NCI-H1436 (cell line): ENCODE data around the gene RIMBP2.

Experiments used
- DNase-seq: peaks from one replicate; lab custom pipeline; 2025; lab: John Stamatoyannopoulos, UW

Gene RIMBP2

DNA sequence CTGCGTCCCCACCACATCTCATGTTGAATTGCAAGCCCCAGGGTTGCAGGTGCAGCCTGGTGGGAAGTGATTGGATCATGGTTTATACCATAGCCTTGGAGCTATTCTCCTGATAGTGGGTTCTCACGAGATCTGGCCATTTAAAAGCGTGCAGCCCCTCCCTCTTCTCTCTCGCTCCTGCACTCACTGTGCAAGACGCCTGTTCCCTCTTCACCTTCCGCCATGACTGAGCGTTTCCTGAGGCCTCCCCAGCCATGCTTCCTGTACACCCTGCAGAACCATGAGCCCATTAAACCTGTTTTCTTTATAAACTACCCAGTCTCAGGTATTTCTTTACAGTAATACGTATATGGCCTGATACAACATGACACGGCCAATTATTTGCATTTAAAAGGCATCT lies 146.6 kb downstream of the RIMBP2 start:
- DNase-seq = no peak

GRCh38 chr12:130568501-130568900 lies 147.6 kb downstream of the RIMBP2 start:
- DNase-seq = no peak

- no peak for DNase-seq
Observed at GRCh38 chr12:130568041-130568440, 148.1 kb downstream of the RIMBP2 start.

DNA sequence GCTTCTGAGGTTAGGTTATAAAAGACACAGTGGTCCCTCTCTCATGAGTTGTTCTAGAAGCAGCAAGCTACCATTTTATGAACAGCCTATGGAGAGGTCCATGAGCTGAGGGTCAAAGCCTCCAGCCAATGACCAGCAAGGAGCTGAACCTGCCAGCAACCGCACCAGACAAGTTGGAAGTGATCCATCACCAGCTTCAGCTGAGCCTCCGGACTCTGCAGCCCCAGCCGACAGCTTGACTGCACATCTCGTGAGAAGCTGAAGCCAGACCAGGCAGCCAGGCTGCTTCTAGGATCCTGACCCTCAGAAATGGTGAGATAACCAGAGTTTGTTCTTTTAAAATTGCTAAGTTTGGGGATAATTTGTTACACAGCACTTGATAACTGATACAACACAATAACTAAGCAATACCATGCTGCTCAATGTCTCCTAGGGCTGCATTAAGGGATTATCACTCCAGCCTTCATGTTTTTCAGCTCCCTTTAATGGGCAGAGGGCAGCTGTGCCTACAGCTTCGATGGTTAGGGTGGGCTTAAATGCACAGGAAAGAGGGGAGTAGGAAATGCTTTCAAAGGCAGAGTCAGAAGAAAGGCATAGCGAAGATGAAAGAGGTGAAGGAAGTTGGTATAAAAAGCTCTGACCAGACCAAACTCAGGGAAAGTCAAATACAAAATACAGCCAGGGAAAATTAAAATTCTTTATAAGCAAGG lies 149.5 kb downstream of the RIMBP2 start:
- DNase-seq = no peak

GRCh38 chr12:130565189-130565588 lies 150.9 kb downstream of the RIMBP2 start:
- DNase-seq = no peak

DNA sequence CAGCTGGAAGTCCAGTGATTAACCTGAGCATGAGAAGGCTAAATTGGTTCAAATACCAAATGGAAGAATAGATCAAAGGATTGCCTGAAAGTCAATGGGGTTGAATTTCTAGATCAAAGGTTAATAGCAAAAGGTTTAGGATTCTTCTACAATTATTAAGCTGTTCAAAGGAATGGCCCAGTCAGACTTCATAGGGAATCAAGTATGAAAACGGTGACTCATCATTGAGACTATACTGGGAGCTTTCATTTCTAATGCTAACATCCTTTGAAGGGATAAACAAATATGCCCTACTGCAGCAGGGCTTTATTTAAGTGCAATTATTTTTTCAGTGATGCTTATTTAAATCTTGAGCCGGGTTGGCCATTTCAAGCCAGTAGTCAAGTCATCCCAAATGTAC lies 152.8 kb downstream of the RIMBP2 start:
- DNase-seq = no peak

GRCh38 chr12:130562716-130563115 lies 153.4 kb downstream of the RIMBP2 start:
- no peak for DNase-seq

GRCh38 chr12:130560321-130560720 lies 155.8 kb downstream of the RIMBP2 start:
- DNase-seq = no peak

GRCh38 chr12:130559806-130560205 lies 156.3 kb downstream of the RIMBP2 start:
- DNase-seq = no peak

- no peak for DNase-seq
Observed at GRCh38 chr12:130557886-130558765, 158.0 kb downstream of the RIMBP2 start.

DNA sequence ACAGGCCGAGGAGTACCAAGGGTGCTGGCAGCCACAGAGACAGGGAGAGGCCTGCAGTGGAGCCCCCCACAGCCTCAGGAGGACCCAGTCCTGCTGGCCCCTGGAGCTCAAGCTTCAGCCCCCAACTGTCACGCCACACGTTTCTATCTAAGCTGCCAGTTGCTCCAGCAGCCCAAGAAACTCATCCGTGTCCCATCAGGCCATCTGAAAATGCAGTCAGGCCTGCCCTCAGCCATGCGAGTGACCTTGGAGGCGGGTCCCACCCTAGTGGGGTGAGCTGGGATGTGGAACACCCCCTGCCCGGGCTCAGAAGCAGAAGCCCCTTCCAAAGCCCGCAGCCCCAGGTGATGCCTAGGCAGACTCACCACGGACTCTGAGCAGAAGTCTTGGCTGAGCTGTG lies 158.9 kb downstream of the RIMBP2 start:
- no peak for DNase-seq

DNA sequence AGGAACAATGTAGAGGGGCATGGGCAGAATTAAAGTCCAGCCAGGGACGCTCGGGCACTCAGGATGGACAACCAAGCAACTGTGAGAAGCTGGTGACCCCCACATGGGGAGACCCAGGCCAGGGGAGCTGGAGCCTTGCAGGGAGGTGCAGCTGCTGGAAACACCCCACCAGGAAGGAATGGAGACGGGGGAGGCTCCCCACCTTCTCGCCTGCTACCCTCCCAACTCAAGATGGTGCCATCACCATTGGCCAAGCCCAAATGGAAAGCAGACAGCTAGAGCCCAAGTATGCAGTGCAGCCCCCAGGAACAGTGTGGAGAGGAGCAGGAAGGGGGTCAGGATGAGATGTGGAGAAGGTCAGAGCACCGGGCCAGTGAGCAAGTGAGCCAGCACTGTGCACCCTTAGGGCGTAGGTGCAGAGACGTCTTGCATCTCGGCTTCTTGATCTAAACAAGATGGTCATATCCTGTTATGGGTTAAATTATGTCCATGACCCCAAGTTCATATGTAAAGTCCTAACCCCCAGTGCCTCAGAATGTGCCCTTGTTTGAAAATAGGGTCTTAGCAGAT lies 159.5 kb downstream of the RIMBP2 start:
- no peak for DNase-seq

GRCh38 chr12:130555628-130556485 lies 160.2 kb downstream of the RIMBP2 start:
- peak; percentile 84 for DNase-seq

DNA sequence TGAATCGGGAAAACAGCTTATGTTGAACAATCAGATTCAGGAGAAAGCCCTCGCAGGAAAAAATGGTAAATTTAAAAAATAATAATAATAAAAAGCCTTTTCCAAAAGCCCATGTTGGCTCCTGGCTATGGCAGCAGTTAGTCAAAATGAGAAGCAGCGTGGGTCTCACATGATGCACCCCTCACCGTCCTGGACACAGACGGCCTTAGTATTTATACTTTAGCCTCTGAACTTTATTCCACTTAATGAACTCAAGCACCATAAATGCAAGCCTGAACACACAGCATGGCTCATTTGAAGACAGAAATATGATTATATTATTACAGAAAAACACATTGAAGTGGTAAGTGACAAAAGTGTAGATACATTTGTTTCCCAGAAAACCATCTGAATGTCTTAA lies 160.9 kb downstream of the RIMBP2 start:
- DNase-seq = no peak

DNA sequence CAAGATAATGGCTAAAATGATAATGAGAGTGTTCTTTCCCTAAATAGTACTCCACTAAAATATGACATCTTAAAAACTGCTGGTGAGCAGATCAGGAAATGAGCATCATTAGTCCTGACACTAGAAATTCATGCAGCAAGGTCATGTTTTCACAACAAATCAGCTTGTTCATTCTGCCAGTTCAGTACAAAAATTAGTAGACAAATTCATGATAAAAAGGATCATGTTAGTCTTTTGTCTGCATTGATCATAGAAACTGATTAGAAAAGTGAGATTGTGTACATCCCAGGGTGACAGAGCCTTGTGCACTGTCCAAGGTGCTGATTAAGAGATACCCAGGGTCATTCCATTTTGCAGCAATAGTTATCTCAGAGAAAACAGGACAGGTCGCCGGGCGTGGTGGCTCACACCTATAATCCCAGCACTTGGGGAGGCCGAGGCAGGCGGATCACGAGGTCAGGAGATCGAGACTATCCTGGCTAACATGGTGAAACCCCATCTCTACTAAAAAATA lies 163.6 kb downstream of the RIMBP2 start:
- DNase-seq = no peak

- DNase-seq = no peak
Observed at GRCh38 chr12:130549361-130549760, 166.7 kb downstream of the RIMBP2 start.

DNA sequence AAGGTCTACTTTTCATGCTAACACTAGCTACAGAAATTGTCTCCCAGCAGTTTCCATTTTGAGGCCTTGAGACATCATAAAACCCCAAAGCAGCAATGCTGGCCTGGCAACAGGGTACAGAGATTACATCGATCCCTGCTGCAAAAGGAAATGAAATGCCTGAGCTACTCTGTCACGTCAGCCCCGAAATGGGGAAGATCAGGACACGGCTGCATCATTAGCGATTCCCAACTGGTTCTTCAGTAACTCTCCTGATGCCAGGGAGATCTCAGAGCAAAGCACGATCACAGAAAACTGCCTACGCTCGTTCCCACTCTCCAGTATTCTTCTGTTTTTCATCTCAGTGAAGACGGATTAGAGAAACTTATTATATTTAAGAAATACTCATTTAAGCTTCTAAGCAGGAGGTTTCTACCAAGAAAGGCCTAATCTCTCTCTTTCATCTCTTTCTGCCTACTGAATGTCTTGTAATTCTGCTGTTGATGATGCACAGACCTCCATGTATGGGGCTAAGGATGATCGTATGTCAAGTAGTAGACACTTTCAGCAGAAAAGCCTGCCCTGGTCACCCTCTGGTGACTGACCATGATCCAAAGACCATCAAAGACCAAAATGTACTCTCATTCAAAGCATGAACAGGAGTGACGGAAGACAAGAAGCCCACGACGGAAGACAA lies 168.5 kb downstream of the RIMBP2 start:
- DNase-seq = no peak

- DNase-seq = no peak
Observed at GRCh38 chr12:130546494-130546893, 169.6 kb downstream of the RIMBP2 start.

GRCh38 chr12:130545475-130545874 lies 170.6 kb downstream of the RIMBP2 start:
- no peak for DNase-seq

DNA sequence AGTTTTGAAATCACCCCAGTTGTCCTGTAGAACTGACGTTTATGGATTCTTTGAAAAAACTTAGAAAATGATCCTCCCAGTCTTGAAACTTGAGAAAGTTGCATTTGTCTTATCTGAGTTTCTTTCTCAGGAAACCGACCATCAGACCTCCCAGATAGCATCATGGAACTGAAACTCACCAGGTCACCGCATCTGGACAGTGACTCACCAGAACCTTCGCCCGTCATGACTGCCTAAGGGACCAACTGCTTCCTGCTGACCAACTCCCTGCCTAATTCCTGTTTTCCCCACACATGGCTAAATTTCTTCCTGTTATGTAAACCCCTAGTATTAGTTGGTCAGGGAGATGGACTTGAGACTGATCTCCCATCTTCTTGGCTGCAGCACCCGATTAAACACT lies 175.7 kb downstream of the RIMBP2 start:
- DNase-seq = no peak
